H9 (cell line): ENCODE data around the gene CTIF. TPM values are rescaled to one million over a fixed set of nuclear protein-coding genes. Genes with fewer than 3 reads are reported as not detected.

ENCODE experiments used
- DNase-seq: peaks from one replicate; pipeline ENCODE4 v3.0.0-alpha.2; 2017
- H2AFZ ChIP-seq: one replicate; pipeline ENCODE4 v1.6.1; 2013; ENCODE audit warnings: mild to moderate bottlenecking, low read length, control low read depth, moderate library complexity
- H2AK5ac ChIP-seq: 2 replicates; pipeline ENCODE4 v1.6.1; 2013; ENCODE audit warnings: low read length, control low read depth, mixed read lengths; ENCODE audit not compliant: insufficient read length
- H2BK120ac ChIP-seq: one replicate; pipeline ENCODE4 v1.6.1; 2013; ENCODE audit warnings: low read depth, mild to moderate bottlenecking, low read length, control low read depth, inconsistent platforms; ENCODE audit not compliant: poor library complexity, severe bottlenecking
- H2BK12ac ChIP-seq: 2 replicates; pipeline ENCODE4 v1.6.1; 2013; ENCODE audit warnings: low read length, control low read depth, mixed read lengths, low read depth; ENCODE audit not compliant: insufficient read length
- H2BK15ac ChIP-seq: 2 replicates; pipeline ENCODE4 v1.6.1; 2013; ENCODE audit warnings: low read depth, low read length, control low read depth
- H2BK20ac ChIP-seq: one replicate; pipeline ENCODE4 v1.6.1; 2013; ENCODE audit warnings: low read depth, mild to moderate bottlenecking, low read length, control low read depth, inconsistent platforms; ENCODE audit not compliant: poor library complexity, severe bottlenecking
- H2BK5ac ChIP-seq: 2 replicates; pipeline ENCODE4 v1.6.1; 2013; ENCODE audit warnings: low read length, control low read depth, mixed read lengths; ENCODE audit not compliant: insufficient read length
- H3K14ac ChIP-seq: 2 replicates; pipeline ENCODE4 v1.6.1; 2013; ENCODE audit warnings: low read length, control low read depth; ENCODE audit not compliant: insufficient read depth
- H3K18ac ChIP-seq: 2 replicates; pipeline ENCODE4 v1.6.1; 2013; ENCODE audit warnings: low read depth, mild to moderate bottlenecking, mixed read lengths, low read length, control low read depth; ENCODE audit not compliant: insufficient read length
- H3K23ac ChIP-seq: 2 replicates; pipeline ENCODE4 v1.6.1; 2013; ENCODE audit warnings: low read length, control low read depth, mixed read lengths, low read depth; ENCODE audit not compliant: insufficient read length
- H3K23me2 ChIP-seq: 2 replicates; pipeline ENCODE4 v1.6.1; 2013; ENCODE audit warnings: low read depth, mild to moderate bottlenecking, mixed read lengths, low read length, control low read depth; ENCODE audit not compliant: insufficient read length, poor library complexity, severe bottlenecking
- H3K27ac ChIP-seq: 2 replicates; pipeline ENCODE4 v1.5.1; 2013; ENCODE audit warnings: low read length, control low read depth, mixed read lengths, low read depth; ENCODE audit not compliant: insufficient read length
- H3K27me3 ChIP-seq: 2 replicates; pipeline ENCODE4 v1.6.1; 2013; ENCODE audit warnings: low read length, control low read depth, inconsistent platforms; ENCODE audit not compliant: insufficient read depth
- H3K4ac ChIP-seq: 2 replicates; pipeline ENCODE4 v1.6.1; 2013; ENCODE audit warnings: low read depth, mild to moderate bottlenecking, control low read depth, inconsistent platforms, low read length, moderate library complexity
- H3K4me1 ChIP-seq: 2 replicates; pipeline ENCODE4 v1.6.1; 2013; ENCODE audit warnings: low read length, control low read depth, inconsistent platforms; ENCODE audit not compliant: insufficient read depth
- H3K4me2 ChIP-seq: 2 replicates; pipeline ENCODE4 v1.6.1; 2013; ENCODE audit warnings: low read length, control low read depth, mixed read lengths; ENCODE audit not compliant: insufficient read length, insufficient read depth
- H3K56ac ChIP-seq: 2 replicates; pipeline ENCODE4 v1.6.1; 2013; ENCODE audit warnings: low read depth, mild to moderate bottlenecking, mixed read lengths, low read length, control low read depth; ENCODE audit not compliant: insufficient read length
- H3K79me1 ChIP-seq: 2 replicates; pipeline ENCODE4 v1.6.1; 2013; ENCODE audit warnings: low read depth, mild to moderate bottlenecking, moderate library complexity, low read length, control low read depth, inconsistent platforms; ENCODE audit not compliant: insufficient read depth, poor library complexity, severe bottlenecking
- H3K79me2 ChIP-seq: 2 replicates; pipeline ENCODE4 v1.6.1; 2013; ENCODE audit warnings: low read length, control low read depth, inconsistent platforms; ENCODE audit not compliant: insufficient read depth
- H3K9ac ChIP-seq: 2 replicates; pipeline ENCODE4 v1.6.1; 2013; ENCODE audit warnings: low read length, control low read depth, mixed read lengths; ENCODE audit not compliant: insufficient read length; ENCODE audit errors: extremely low read depth
- H3K9me3 ChIP-seq: one replicate; pipeline ENCODE4 v1.6.1; 2013; ENCODE audit warnings: low read depth, low read length, inconsistent platforms; ENCODE audit not compliant: control insufficient read depth
- H3T11ph ChIP-seq: one replicate; pipeline ENCODE4 v1.6.1; 2013; ENCODE audit warnings: mild to moderate bottlenecking, low read length, control low read depth, inconsistent platforms
- H4K20me1 ChIP-seq: one replicate; pipeline ENCODE4 v1.6.1; 2013; ENCODE audit not compliant: control insufficient read depth, insufficient read length, insufficient read depth
- H4K5ac ChIP-seq: 2 replicates; pipeline ENCODE4 v1.6.1; 2013; ENCODE audit warnings: low read depth, mild to moderate bottlenecking, mixed read lengths, low read length, control low read depth; ENCODE audit not compliant: insufficient read length
- H4K8ac ChIP-seq: replicated peaks from 2 replicates; pipeline ENCODE4 v1.6.1; 2013; ENCODE audit warnings: low read length, control low read depth, mixed read lengths, low read depth; ENCODE audit not compliant: insufficient read length
- H4K91ac ChIP-seq: 2 replicates; pipeline ENCODE4 v1.6.1; 2013; ENCODE audit warnings: low read depth, mild to moderate bottlenecking, moderate library complexity, mixed read lengths, low read length, control low read depth; ENCODE audit not compliant: insufficient read length
- H3K27ac Mint-ChIP-seq, 3 experiments: 2 replicates in 2 of 3; 3 replicates in 1 of 3; pipeline ENCODE4 v1.8.0; 2020 to 2021; ENCODE audit warnings: mixed read lengths in 3 of 3, mild to moderate bottlenecking in 1 of 3, moderate library complexity in 1 of 3
- H3K27me3 Mint-ChIP-seq: 2 replicates; pipeline ENCODE4 v1.8.0; 2021; ENCODE audit warnings: low read depth, mild to moderate bottlenecking, moderate library complexity, mixed read lengths
- H3K36me3 Mint-ChIP-seq, 3 experiments: 2 replicates in 2 of 3; 3 replicates in 1 of 3; pipeline ENCODE4 v1.8.0; 2020 to 2021; ENCODE audit warnings: low read depth in 3 of 3, mixed read lengths in 3 of 3; ENCODE audit not compliant: insufficient read depth in 1 of 3
- H3K4me1 Mint-ChIP-seq, 2 experiments: 2 replicates each; pipeline ENCODE4 v1.8.0; 2020; ENCODE audit warnings: mixed read lengths in 2 of 2
- H3K4me3 Mint-ChIP-seq, 2 experiments: 2 replicates in 1 of 2; 3 replicates in 1 of 2; pipeline ENCODE4 v1.8.0; 2020 to 2021; ENCODE audit warnings: mild to moderate bottlenecking in 2 of 2, mixed read lengths in 2 of 2, moderate library complexity in 1 of 2
- H3K9me3 Mint-ChIP-seq, 2 experiments: 2 replicates in 1 of 2; 3 replicates in 1 of 2; pipeline ENCODE4 v1.8.0; 2020; ENCODE audit warnings: mild to moderate bottlenecking in 2 of 2, mixed read lengths in 2 of 2, moderate library complexity in 1 of 2
- WGBS: extraction: QIAGEN DNeasy Blood & Tissue Kit; methylation state at CpG from one replicate; pipeline ENCODE4 v1.1.7; 2013; ENCODE audit warnings: missing lambda C conversion rate, low lambda C conversion rate, mixed read lengths; ENCODE audit not compliant: insufficient read length; ENCODE audit errors: extremely low coverage; 5-methylcytosine and 5-hydroxymethylcytosine counted together
- total RNA-seq: library from RNA; stranded (reverse); gene quantifications from 2 replicates; pipeline ENCODE4 v1.2.1, GENCODE V29; 2021
- TF ChIP-seq, protein P1 (sequence below): fragments of 200-600 bp; sonication (generic); conservative IDR thresholded peaks from 3 replicates; pipeline ENCODE4 v1.8.0; 2021; ENCODE audit warnings: antibody characterized with exemption, mild to moderate bottlenecking

Gene CTIF
- total RNA-seq, 1 experiment from 2014 or later: 15.8 TPM

DNA sequence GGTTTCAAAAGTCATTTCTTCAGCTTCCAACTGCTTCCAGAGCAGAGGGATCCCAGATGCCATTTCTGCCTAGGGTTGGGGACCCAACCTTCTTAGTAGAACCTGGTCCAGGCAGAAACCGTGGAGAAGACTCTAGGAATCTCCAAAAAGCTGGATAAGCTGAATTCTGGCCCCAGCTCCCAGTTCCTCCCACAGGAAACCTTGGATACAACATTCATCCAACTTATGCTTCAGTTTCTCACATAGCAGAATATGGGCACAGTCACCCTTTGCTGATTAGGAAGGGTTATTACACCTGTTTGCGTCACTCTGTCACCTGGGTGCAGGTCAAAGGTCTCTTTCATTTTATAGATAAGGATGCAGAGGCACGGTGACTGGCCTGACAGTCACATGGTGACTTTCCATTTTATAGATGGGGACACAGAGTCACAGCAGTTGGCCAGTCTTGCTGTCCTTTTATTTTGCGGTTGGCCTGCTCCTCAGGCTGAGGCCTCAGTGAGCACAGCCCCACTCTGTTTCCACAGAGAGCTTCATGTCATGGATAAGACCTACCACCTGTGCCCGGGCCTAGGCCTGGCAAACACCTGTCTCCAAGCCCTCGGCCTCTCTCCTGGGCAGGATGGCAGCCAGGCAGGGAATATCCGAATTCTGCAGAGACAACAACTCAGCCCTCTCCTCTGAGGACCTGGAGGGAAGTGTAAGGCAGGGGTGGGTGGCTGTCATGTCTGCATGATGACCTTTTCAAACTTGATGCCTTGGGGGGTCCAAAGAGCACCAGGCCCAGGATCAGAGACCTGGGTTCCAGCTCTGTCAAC is 263.1 kb downstream of the CTIF start:
- Mint-ChIP-seq H3K4me1 (peaks cover 0 to 5% of the 10 kb centered on the region in 2 experiments; a peak in 1 of 4 replicates), H3K36me3 (peaks cover 0 to 4% (median 2%) of the 10 kb centered on the region in 3 experiments; a peak in 3 of 7 replicates), H3K27ac (no peak overlapping the region), H3K27me3 (no peaks in the 10 kb centered on the region), H3K9me3 (no peaks in the 10 kb centered on the region), H3K4me3 (no peak overlapping the region)
- H2BK20ac ChIP-seq: no peak overlapping the region
- H3K27ac ChIP-seq: no peak overlapping the region
- H2BK12ac ChIP-seq: no peak overlapping the region
- H4K91ac ChIP-seq: no peak overlapping the region
- H3K9ac ChIP-seq: no peak overlapping the region
- H3K56ac ChIP-seq: no peak overlapping the region
- DNase-seq: peak; percentile 6
- H4K20me1 ChIP-seq: no peaks in the 10 kb centered on the region
- H2AFZ ChIP-seq: no peak overlapping the region
- H3K14ac ChIP-seq: no peak overlapping the region
- no peak overlapping the region for H3T11ph ChIP-seq
- H2AK5ac ChIP-seq: no peak overlapping the region
- no peak overlapping the region for H2BK120ac ChIP-seq
- no CpG with 5 or more reads among the region's 7 CpGs for WGBS
- no peaks in the 10 kb centered on the region for H3K9me3 ChIP-seq
- H3K4me2 ChIP-seq: no peak overlapping the region
- no peak overlapping the region for H2BK5ac ChIP-seq
- no peak overlapping the region for H3K18ac ChIP-seq
- no peak overlapping the region for H3K23ac ChIP-seq
- H3K23me2 ChIP-seq: no peaks in the 10 kb centered on the region
- no peak overlapping the region for H3K4ac ChIP-seq
- no peaks in the 10 kb centered on the region for H3K79me2 ChIP-seq
- no peak overlapping the region for H4K8ac ChIP-seq
- H4K5ac ChIP-seq: no peak overlapping the region
- TF ChIP-seq, protein P1, sequence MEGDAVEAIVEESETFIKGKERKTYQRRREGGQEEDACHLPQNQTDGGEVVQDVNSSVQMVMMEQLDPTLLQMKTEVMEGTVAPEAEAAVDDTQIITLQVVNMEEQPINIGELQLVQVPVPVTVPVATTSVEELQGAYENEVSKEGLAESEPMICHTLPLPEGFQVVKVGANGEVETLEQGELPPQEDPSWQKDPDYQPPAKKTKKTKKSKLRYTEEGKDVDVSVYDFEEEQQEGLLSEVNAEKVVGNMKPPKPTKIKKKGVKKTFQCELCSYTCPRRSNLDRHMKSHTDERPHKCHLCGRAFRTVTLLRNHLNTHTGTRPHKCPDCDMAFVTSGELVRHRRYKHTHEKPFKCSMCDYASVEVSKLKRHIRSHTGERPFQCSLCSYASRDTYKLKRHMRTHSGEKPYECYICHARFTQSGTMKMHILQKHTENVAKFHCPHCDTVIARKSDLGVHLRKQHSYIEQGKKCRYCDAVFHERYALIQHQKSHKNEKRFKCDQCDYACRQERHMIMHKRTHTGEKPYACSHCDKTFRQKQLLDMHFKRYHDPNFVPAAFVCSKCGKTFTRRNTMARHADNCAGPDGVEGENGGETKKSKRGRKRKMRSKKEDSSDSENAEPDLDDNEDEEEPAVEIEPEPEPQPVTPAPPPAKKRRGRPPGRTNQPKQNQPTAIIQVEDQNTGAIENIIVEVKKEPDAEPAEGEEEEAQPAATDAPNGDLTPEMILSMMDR: no peak
- no peak overlapping the region for H2BK15ac ChIP-seq
- H3K79me1 ChIP-seq: no peaks in the 10 kb centered on the region
- H3K27me3 ChIP-seq: no peaks in the 10 kb centered on the region
- no peaks in the 10 kb centered on the region for H3K4me1 ChIP-seq
